Stomach (tissue), 9 donors: Measurements from ENCODE around the gene WDR86. TPM values are rescaled to one million over a fixed set of nuclear protein-coding genes. Genes with fewer than 3 reads are reported as not detected.

Experiments used
- DNase-seq, 2 donors: peaks; one replicate each; pipeline versions ENCODE4 v3.0.0 to v3.0.0-alpha.2; 2013 to 2019
- H3K27ac ChIP-seq, 5 donors: fragments of 200-600 bp in 4 of 5; sonication (generic) in 4 of 5; one replicate each; pipeline ENCODE4 v1.5.1; 2013 to 2019; ENCODE audit warnings: mild to moderate bottlenecking in 1 of 5, moderate library complexity in 1 of 5
- H3K27me3 ChIP-seq, 3 donors: fragments of 200-600 bp; sonication (generic); one replicate each; pipeline ENCODE4 v1.5.1; 2017 to 2019; ENCODE audit warnings: mixed run types in 1 of 3
- H3K36me3 ChIP-seq, 4 donors: fragments of 200-600 bp; sonication (generic); 1 replicate in 3 of 4; 2 replicates in 1 of 4; pipeline ENCODE4 v1.5.1; 2016 to 2019
- H3K4me1 ChIP-seq, 4 donors: fragments of 200-600 bp; sonication (generic); one replicate each; pipeline ENCODE4 v1.5.1; 2016 to 2019
- H3K4me3 ChIP-seq, 4 donors: fragments of 200-600 bp; sonication (generic) in 3 of 4; one replicate each; pipeline ENCODE4 v1.5.1; 2016 to 2019; ENCODE audit warnings: mild to moderate bottlenecking in 1 of 4
- H3K9me3 ChIP-seq, 4 donors: fragments of 200-600 bp; sonication (generic); one replicate each; pipeline ENCODE4 v1.5.1; 2016 to 2019
- CTCF ChIP-seq, 7 experiments: fragments of 450-650 bp in 4 of 7; fragments of 200-600 bp in 3 of 7; sonication (generic) in 3 of 7; IDR thresholded peaks; one replicate each; pipeline ENCODE4 v1.5.1; 2016 to 2019; ENCODE audit warnings: antibody characterized with exemption in 7 of 7, control low read depth in 2 of 7, mild to moderate bottlenecking in 1 of 7
- EP300 ChIP-seq: sonication (generic); formaldehyde crosslinking; IDR thresholded peaks from one replicate; pipeline ENCODE4 v1.6.1; 2017; ENCODE audit warnings: antibody characterized with exemption
- POLR2A ChIP-seq, 4 donors: fragments of 450-650 bp; IDR thresholded peaks; one replicate each; pipeline ENCODE4 v1.6.1; 2016; ENCODE audit warnings: antibody characterized with exemption in 4 of 4, control low read depth in 2 of 4, mild to moderate bottlenecking in 1 of 4, moderate library complexity in 1 of 4
- POLR2AphosphoS5 ChIP-seq, 3 donors: sonication (generic); formaldehyde crosslinking; IDR thresholded peaks; one replicate each; pipeline ENCODE4 v1.6.1; 2016; ENCODE audit warnings: antibody characterized with exemption in 3 of 3
- WGBS, 5 donors: extraction: QIAGEN DNeasy Blood & Tissue Kit in 3 of 5; methylation state at CpG; one replicate each; pipeline versions ENCODE4 v1.1.5 to v1.1.7; 2013 to 2018; 5-methylcytosine and 5-hydroxymethylcytosine counted together
- intact Hi-C: fragments of 100-400 bp; cut with DNase I; formaldehyde crosslinking; loops from one replicate; pipeline ENCODE4 v1.15.1; 2023; ENCODE audit warnings: low total_unique reads
- polyA plus RNA-seq, 3 donors: library from polyadenylated mRNA; stranded (reverse); fragments of 200-250 nt; gene quantifications; one replicate each; pipeline ENCODE4 v1.2.3, GENCODE V29; 2013
- total RNA-seq, 5 donors: library from RNA; depleted of rRNA; stranded (reverse); fragments of >200 nt; gene quantifications; one replicate each; pipeline versions ENCODE4 v1.1.0 to v1.2.3, GENCODE V29; 2014 to 2016
- donor health status: healthy with polysubstance abuse.
- donor health status: Bipolar disorder and iron deficiency.
- donor health status: healthy.

Gene WDR86
- total and polyA plus RNA-seq, 8 donors = 1.2 to 15.8 (median 5.2) TPM

- H3K4me3 ChIP-seq = no peak overlapping the region
- H3K9me3 ChIP-seq = no peaks in the 10 kb centered on the region
- WGBS, 5 donors = 60 to 80% (median 62%) methylated on average over 4 of the region's 4 CpGs
- TF ChIP-seq POLR2A (IDR thresholded peaks at IDR 0.05) = no peak
- no peak for TF ChIP-seq POLR2AphosphoS5 (IDR thresholded peaks at IDR 0.05)
- no peak for TF ChIP-seq CTCF (IDR thresholded peaks at IDR 0.05)
- no peak for TF ChIP-seq EP300
- H3K27ac ChIP-seq = no peak overlapping the region
- no peak for DNase-seq
- no peaks in the 10 kb centered on the region for H3K36me3 ChIP-seq
- peaks cover 11 to 53% (median 32%) of the 10 kb centered on the region in 3 donors for H3K27me3 ChIP-seq
- intact Hi-C loops = no loop called here
- peaks cover 19 to 34% (median 28%) of the 10 kb centered on the region in 4 donors for H3K4me1 ChIP-seq
Measured at GRCh38 chr7:151412318-151412717, 2.5 kb upstream of the WDR86 start.

DNA sequence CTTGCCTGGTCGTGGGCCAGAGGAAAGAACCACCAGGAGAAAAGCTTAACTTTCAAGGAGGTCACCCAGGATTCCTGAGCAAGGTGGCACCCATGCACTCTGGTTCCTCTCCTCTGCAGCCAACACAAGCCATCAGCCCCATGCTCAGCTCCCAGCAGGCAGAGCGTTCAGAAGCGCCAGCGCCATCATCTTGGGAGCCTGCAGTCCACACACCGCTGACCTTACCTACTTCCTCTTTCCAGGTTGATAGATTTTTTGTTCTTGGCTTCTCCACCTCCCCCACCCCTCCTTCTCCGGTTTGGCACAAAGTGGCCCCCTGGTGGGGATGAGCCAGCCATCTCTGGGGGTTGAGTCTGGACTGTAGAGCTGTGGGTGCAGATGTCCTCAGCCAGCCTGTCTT, 1.7 kb upstream of the WDR86 start:
- no peak for TF ChIP-seq POLR2AphosphoS5 (IDR thresholded peaks at IDR 0.05)
- TF ChIP-seq EP300 = no peak
- TF ChIP-seq POLR2A (IDR thresholded peaks at IDR 0.05) = no peak
- TF ChIP-seq CTCF (IDR thresholded peaks at IDR 0.05) = no peak
- Histone ChIP-seq H3K27ac (no peak overlapping the region), H3K4me1 (peaks cover 19 to 34% (median 28%) of the 10 kb centered on the region in 4 donors), H3K9me3 (no peaks in the 10 kb centered on the region), H3K27me3 (peaks cover 11 to 55% (median 32%) of the 10 kb centered on the region in 3 donors), H3K4me3 (no peak overlapping the region), H3K36me3 (no peaks in the 10 kb centered on the region)
- WGBS, 5 donors = 66 to 73% (median 69%) methylated on average over 6 of the region's 6 CpGs
- intact Hi-C loops = no loop called here
- DNase-seq = no peak

DNA sequence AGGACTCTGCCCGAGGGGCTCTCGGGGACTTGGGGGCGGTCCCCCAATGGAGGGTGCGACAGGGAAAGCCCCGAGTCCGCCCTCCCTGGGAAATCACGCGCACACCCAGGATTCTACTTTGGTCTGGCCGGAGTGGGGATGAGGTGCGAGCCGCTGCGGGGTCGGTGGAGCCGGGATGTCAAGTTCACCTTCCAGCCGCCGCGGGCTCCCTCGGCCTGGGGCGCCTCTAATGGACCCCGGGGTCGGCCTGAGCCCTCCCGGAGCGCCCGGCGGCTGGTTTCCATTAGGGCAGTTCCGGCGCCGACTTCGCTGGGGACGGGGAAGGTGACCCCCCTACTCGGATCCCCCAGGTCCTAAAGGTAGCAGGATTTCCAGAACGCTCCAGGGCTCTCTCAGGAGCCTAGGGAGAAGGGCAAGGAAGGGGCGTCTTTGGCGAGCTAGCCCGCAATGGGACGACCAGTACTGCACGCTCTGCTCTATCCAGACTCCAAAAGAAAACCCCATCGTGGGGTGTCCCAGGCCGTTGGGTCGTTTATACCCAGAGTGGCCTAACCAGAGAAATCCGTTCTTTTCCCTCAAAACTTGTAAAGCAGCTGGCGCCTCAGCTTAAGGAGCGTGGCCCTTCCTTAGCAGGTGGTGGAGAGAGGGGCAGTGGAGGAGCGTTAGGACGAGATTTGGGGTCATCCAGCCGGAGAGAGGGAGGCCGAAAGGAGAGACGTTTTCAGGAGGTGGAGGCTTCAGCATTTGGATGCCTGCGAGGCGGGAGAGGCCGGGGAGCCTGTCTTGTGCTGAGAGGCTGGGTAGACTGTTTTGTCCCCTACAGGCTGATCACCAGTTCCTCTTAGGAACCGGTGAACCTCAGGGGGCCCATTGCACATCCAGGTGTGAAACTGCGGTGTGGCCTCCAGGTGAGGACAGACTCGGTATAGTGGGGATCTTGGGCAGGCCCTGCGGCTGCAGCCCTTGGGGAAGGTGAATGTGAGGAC, 860 bp upstream of the WDR86 start:
- Histone ChIP-seq H3K9me3 (no peaks in the 10 kb centered on the region), H3K36me3 (no peaks in the 10 kb centered on the region), H3K27me3 (peaks cover 11 to 55% (median 32%) of the 10 kb centered on the region in 3 donors), H3K4me1 (peaks cover 19 to 28% (median 28%) of the 10 kb centered on the region in 4 donors), H3K27ac (peak overlapping the region; percentile 45 to 83 (median 69)), H3K4me3 (peak overlapping the region; percentile 51 to 55 (median 52))
- WGBS, 5 donors = 24 to 53% (median 26%) methylated on average over 27 to 55 of the region's 55 CpGs
- intact Hi-C loops = no loop called here
- no peak for TF ChIP-seq EP300
- peak in 1 of 2 donors; percentile 74 for DNase-seq

GRCh38 chr7:151408839-151409666, 785 bp downstream of the WDR86 start:
- DNase-seq = peak in 1 of 2 donors; percentile 81

More at GRCh38 chr7:151408839-151409666, 785 bp downstream of the WDR86 start:
- Histone ChIP-seq H3K4me1 (peaks cover 24 to 40% (median 34%) of the 10 kb centered on the region in 4 donors), H3K9me3 (no peaks in the 10 kb centered on the region), H3K36me3 (no peaks in the 10 kb centered on the region), H3K4me3 (peak overlapping the region; percentile 51 to 55 (median 52)), H3K27ac (peak overlapping the region; percentile 45 to 83 (median 69)), H3K27me3 (peaks cover 11 to 55% (median 32%) of the 10 kb centered on the region in 3 donors)
- intact Hi-C loops = no loop called here
- WGBS, 5 donors = 7 to 43% (median 10%) methylated on average over 19 to 61 of the region's 61 CpGs
- no peak for TF ChIP-seq POLR2AphosphoS5 (IDR thresholded peaks at IDR 0.05)
- no peak for TF ChIP-seq EP300
- no peak for TF ChIP-seq CTCF (IDR thresholded peaks at IDR 0.05)
- no peak for TF ChIP-seq POLR2A (IDR thresholded peaks at IDR 0.05)
